MM.1S (cell line): ENCODE measurements around the gene COL7A1.

Experiments used
- DNase-seq: peaks from one replicate; pipeline ENCODE4 v3.0.0-alpha.2; 2015
- H2AFZ ChIP-seq: fragments of 300-600 bp; sonication (generic); 2 replicates; pipeline ENCODE4 v1.6.0; 2016; ENCODE audit warnings: antibody characterized with exemption, low read length
- H3F3A ChIP-seq: fragments of 300-600 bp; sonication (generic); 2 replicates; pipeline ENCODE4 v1.6.1; 2016; ENCODE audit warnings: mild to moderate bottlenecking, antibody characterized with exemption, low read length, moderate library complexity, mixed read lengths; ENCODE audit not compliant: insufficient read depth
- H3K27ac ChIP-seq: fragments of 300-600 bp; sonication (generic); 2 replicates; pipeline ENCODE4 v1.5.1; 2016; ENCODE audit warnings: mild to moderate bottlenecking, low read length
- H3K27me3 ChIP-seq: fragments of 300-600 bp; sonication (generic); replicated peaks from 2 replicates; pipeline ENCODE4 v1.6.0; 2016; ENCODE audit warnings: low read length; ENCODE audit not compliant: insufficient read depth
- H3K36me3 ChIP-seq: fragments of 300-600 bp; sonication (generic); replicated peaks from 2 replicates; pipeline ENCODE4 v1.6.1; 2016; ENCODE audit warnings: mild to moderate bottlenecking, low read length, mixed read lengths; ENCODE audit not compliant: insufficient read depth
- H3K4me1 ChIP-seq: fragments of 300-600 bp; sonication (generic); 2 replicates; pipeline ENCODE4 v1.6.1; 2016; ENCODE audit warnings: low read length, mixed read lengths
- H3K4me2 ChIP-seq: fragments of 300-600 bp; sonication (generic); 2 replicates; pipeline ENCODE4 v1.6.0; 2016; ENCODE audit warnings: low read depth, low read length
- H3K4me3 ChIP-seq: fragments of 300-600 bp; sonication (generic); 2 replicates; pipeline ENCODE4 v1.5.1; 2016; ENCODE audit warnings: low read length, mixed read lengths
- H3K79me2 ChIP-seq: fragments of 300-600 bp; sonication (generic); 2 replicates; pipeline ENCODE4 v1.6.1; 2016; ENCODE audit warnings: mixed run types, low read length, mixed read lengths
- H3K9ac ChIP-seq: fragments of 300-600 bp; sonication (generic); 2 replicates; pipeline ENCODE4 v1.6.1; 2016; ENCODE audit warnings: low read length, mixed read lengths
- H3K9me2 ChIP-seq: fragments of 300-600 bp; sonication (generic); replicated peaks from 2 replicates; pipeline ENCODE4 v1.6.1; 2016; ENCODE audit warnings: mild to moderate bottlenecking, low read length, mixed read lengths; ENCODE audit not compliant: insufficient read depth
- H3K9me3 ChIP-seq: fragments of 300-600 bp; sonication (generic); replicated peaks from 2 replicates; pipeline ENCODE4 v1.6.1; 2016; ENCODE audit warnings: mild to moderate bottlenecking, low read length, mixed read lengths; ENCODE audit not compliant: insufficient read depth
- H4K20me1 ChIP-seq: fragments of 300-600 bp; sonication (generic); 2 replicates; pipeline ENCODE4 v1.6.1; 2016; ENCODE audit warnings: mild to moderate bottlenecking, low read length, moderate library complexity, mixed read lengths; ENCODE audit not compliant: insufficient read depth
- CTCF ChIP-seq: fragments of 300-600 bp; sonication (generic); IDR thresholded peaks from 2 replicates; pipeline ENCODE4 v1.5.1; 2016; ENCODE audit warnings: antibody characterized with exemption, low read length, mixed read lengths
- EZH2 ChIP-seq: fragments of 300-600 bp; sonication (generic); optimal IDR thresholded peaks from 2 replicates; pipeline ENCODE3; 2017; ENCODE audit warnings: low read depth, mild to moderate bottlenecking, antibody characterized with exemption, low read length, mixed read lengths
- EZH2phosphoT487 ChIP-seq: fragments of 300-600 bp; sonication (generic); IDR thresholded peaks from 2 replicates; pipeline ENCODE4 v1.6.1; 2018; ENCODE audit warnings: antibody characterized with exemption, low read length

COL7A1 gene

GRCh38 chr3:48633256-48633655 lies 38.1 kb upstream of the COL7A1 start:
- H3K4me2 ChIP-seq: no peak overlapping the region
- no peaks in the 10 kb centered on the region for H3K36me3 ChIP-seq
- no peaks in the 10 kb centered on the region for H4K20me1 ChIP-seq
- H3K27ac ChIP-seq: no peak overlapping the region
- TF ChIP-seq EZH2 (no peak), CTCF (no peak), EZH2phosphoT487 (no peak)
- DNase-seq: no peak
- H3K9me3 ChIP-seq: no peaks in the 10 kb centered on the region
- no peaks in the 10 kb centered on the region for H3K79me2 ChIP-seq
- H3F3A ChIP-seq: no peaks in the 10 kb centered on the region
- no peaks in the 10 kb centered on the region for H3K27me3 ChIP-seq
- no peaks in the 10 kb centered on the region for H3K9me2 ChIP-seq
- H2AFZ ChIP-seq: no peak overlapping the region
- H3K4me1 ChIP-seq: peaks cover 12% of the 10 kb centered on the region; the same call in 1 of the 2 replicates
- no peak overlapping the region for H3K9ac ChIP-seq
- no peak overlapping the region for H3K4me3 ChIP-seq

- Histone ChIP-seq H3K9me2 (no peaks in the 10 kb centered on the region), H3K4me1 (peaks cover 12% of the 10 kb centered on the region; the same call in 1 of the 2 replicates), H3K27me3 (no peaks in the 10 kb centered on the region), H3K4me2 (no peak overlapping the region), H3K4me3 (no peak overlapping the region), H3F3A (no peaks in the 10 kb centered on the region), H3K9me3 (no peaks in the 10 kb centered on the region), H2AFZ (no peak overlapping the region), H3K9ac (no peak overlapping the region), H3K36me3 (no peaks in the 10 kb centered on the region), H3K27ac (no peak overlapping the region), H3K79me2 (no peaks in the 10 kb centered on the region), H4K20me1 (no peaks in the 10 kb centered on the region)
- no peak for DNase-seq
- no peak for TF ChIP-seq EZH2phosphoT487
- no peak for TF ChIP-seq CTCF
- no peak for TF ChIP-seq EZH2
Measured at GRCh38 chr3:48631516-48632448, 36.7 kb upstream of the COL7A1 start.

GRCh38 chr3:48630833-48631232 lies 35.7 kb upstream of the COL7A1 start:
- no peaks in the 10 kb centered on the region for H3F3A ChIP-seq
- H3K36me3 ChIP-seq: no peaks in the 10 kb centered on the region
- no peak overlapping the region for H3K27ac ChIP-seq
- H3K9me2 ChIP-seq: no peaks in the 10 kb centered on the region
- no peak overlapping the region for H2AFZ ChIP-seq
- DNase-seq: no peak
- no peak overlapping the region for H3K4me2 ChIP-seq
- no peaks in the 10 kb centered on the region for H3K79me2 ChIP-seq
- no peak overlapping the region for H3K9ac ChIP-seq
- no peak overlapping the region for H3K4me3 ChIP-seq
- no peaks in the 10 kb centered on the region for H3K9me3 ChIP-seq
- no peak for TF ChIP-seq EZH2phosphoT487
- TF ChIP-seq CTCF: no peak
- no peak for TF ChIP-seq EZH2
- no peaks in the 10 kb centered on the region for H3K27me3 ChIP-seq
- 0 out of 2 replicates have a peak, but pooled peaks cover 5% of the 10 kb centered on the region for H3K4me1 ChIP-seq
- H4K20me1 ChIP-seq: no peaks in the 10 kb centered on the region
